H1 (cell line): ENCODE results near the gene APOC3. TPM values are rescaled to one million over a fixed set of nuclear protein-coding genes. Genes with fewer than 3 reads are reported as not detected.

Experiments
- CEBPB ChIP-seq: IDR thresholded peaks from 2 replicates; pipeline ENCODE4 v1.6.1; 2012; ENCODE audit warnings: low read depth, low read length
- TAF7 ChIP-seq: optimal IDR thresholded peaks from 2 replicates; pipeline ENCODE3; 2011; ENCODE audit warnings: low read depth, mild to moderate bottlenecking, inconsistent platforms, low read length, moderate library complexity, borderline replicate concordance
- USF2 ChIP-seq: IDR thresholded peaks from 2 replicates; pipeline ENCODE4 v1.6.1; 2011; ENCODE audit warnings: low read length, improper control_type of control experiment
- polyA plus RNA-seq, 7 experiments: library from polyadenylated mRNA; depleted of rRNA in 3 of 7; stranded (reverse) in 5 of 7; unstranded in 2 of 7; fragments of >200 nt in 5 of 7; fragments of 200-250 nt in 2 of 7; gene quantifications; 1 replicate in 5 of 7; 2 replicates in 1 of 7; 4 replicates in 1 of 7; pipeline versions ENCODE4 v1.2.1 to v1.2.3, GENCODE V29; 2011 to 2013; ENCODE audit warnings: missing spikeins in 2 of 7, mixed read lengths in 2 of 7
- total RNA-seq: library from RNA; stranded (reverse); fragmentation: NEBNext Ultra II Directional; extraction: Animal tissue kit (Norgen Biotek cat#: 25700); gene quantifications from 2 replicates; pipeline ENCODE4 v1.2.1, GENCODE V29; 2021

APOC3 gene
- total and polyA plus RNA-seq, 2 of the 8 experiments (the other 6 are each of a cell fraction or from before 2014, with no cell fraction given): not detected

- TF ChIP-seq USF2 (no peak), CEBPB (no peak), TAF7 (no peak)
- TF ChIP-seq, all 59 proteins: peak for 0
Measured at GRCh38 chr11:116797816-116798215, 31.9 kb upstream of the APOC3 start (continued).
